Epidermal melanocyte (primary cell): ENCODE results near the gene EIF3I.

Source experiments
- DNase-seq: peaks from one replicate; pipeline ENCODE4 v3.0.0; 2011; ENCODE audit warnings: low spot score; ENCODE audit not compliant: insufficient read length

EIF3I gene

GRCh38 chr1:32221980-32222755, at the start of gene EIF3I, which contains the start of gene TMEM234:
TSS of gene EIF3I (plus strand) at chr1:32222407. CDS start at chr1:32222442, 35 bp downstream.
TSS of gene TMEM234 (minus strand) at chr1:32222353. CDS start at chr1:32222322, 31 bp downstream.
- peak; percentile 90 for DNase-seq

- no peak for DNase-seq
These were observed 49.5 kb upstream of the EIF3I start for GRCh38 chr1:32172621-32173245.

GRCh38 chr1:32178380-32179192, 43.6 kb upstream of the EIF3I start:
- no peak for DNase-seq

- no peak for DNase-seq
These were observed 43.1 kb upstream of the EIF3I start for GRCh38 chr1:32179193-32179442.

GRCh38 chr1:32179443-32180185, 42.6 kb upstream of the EIF3I start, which contains the start of gene TXLNA:
TSS of gene TXLNA (plus strand) at chr1:32179675. CDS start at chr1:32180346, 671 bp downstream.
- peak; percentile 94 for DNase-seq

GRCh38 chr1:32180186-32181060, 41.8 kb upstream of the EIF3I start:
- peak; percentile 56 for DNase-seq

- DNase-seq = no peak
These were observed 41.1 kb upstream of the EIF3I start for GRCh38 chr1:32181065-32181464.

GRCh38 chr1:32181563-32181962, 40.6 kb upstream of the EIF3I start:
- DNase-seq = no peak

GRCh38 chr1:32182060-32182459, 40.1 kb upstream of the EIF3I start:
- DNase-seq = no peak

- no peak for DNase-seq
These were observed 37.6 kb upstream of the EIF3I start for GRCh38 chr1:32184650-32185049.

GRCh38 chr1:32186077-32186476, 36.1 kb upstream of the EIF3I start:
- DNase-seq = no peak

GRCh38 chr1:32186491-32186890, 35.7 kb upstream of the EIF3I start:
- DNase-seq = no peak

GRCh38 chr1:32187850-32188249, 34.4 kb upstream of the EIF3I start:
- DNase-seq = no peak

- no peak for DNase-seq
These were observed 29.8 kb upstream of the EIF3I start for GRCh38 chr1:32192220-32192948.

GRCh38 chr1:32194984-32195383, 27.2 kb upstream of the EIF3I start:
- no peak for DNase-seq

- no peak for DNase-seq
These were observed 26.7 kb upstream of the EIF3I start for GRCh38 chr1:32195531-32195930.

GRCh38 chr1:32195972-32196823, 26.0 kb upstream of the EIF3I start:
- DNase-seq = no peak

- no peak for DNase-seq
These were observed 25.1 kb upstream of the EIF3I start for GRCh38 chr1:32197074-32197473.

GRCh38 chr1:32197837-32198236, 24.4 kb upstream of the EIF3I start:
- DNase-seq = no peak
